A673 (cell line): Measurements from ENCODE around the gene RGL3. TPM values are rescaled to one million over a fixed set of nuclear protein-coding genes. Genes with fewer than 3 reads are reported as not detected.

Experiments
- BruUV-seq: library from RNA; stranded (reverse); fragments of 400-500 nt; replicated peaks from 2 replicates; lab custom pipeline; 2021; lab: Mats Ljungman, UMichigan
- CTCF ChIA-PET: fragments of 300-600 bp; sonication (Branson Sonifier 250); formaldehyde crosslinking; loops from one replicate; lab custom pipeline; 2022; ENCODE audit warnings: antibody characterized with exemption; lab: Charles Lee
- POLR2A ChIA-PET: fragments of 300-600 bp; sonication (Branson Sonifier 250); formaldehyde crosslinking; loops from one replicate; lab custom pipeline; 2022; ENCODE audit warnings: antibody characterized with exemption; ENCODE audit not compliant: low non-redundant PET; lab: Charles Lee
- DNase-seq: peaks from one replicate; pipeline ENCODE4 v3.0.0-alpha.2; 2015; ENCODE audit warnings: low spot score
- H3K27ac ChIP-seq: fragments of 200-600 bp; sonication (generic); 2 replicates; pipeline ENCODE4 v1.5.1; 2016; ENCODE audit warnings: mixed run types, low read depth, mild to moderate bottlenecking, mixed read lengths, antibody characterized with exemption, low read length; ENCODE audit not compliant: poor library complexity, severe bottlenecking
- H3K27me3 ChIP-seq: fragments of 200-600 bp; sonication (generic); replicated peaks from 2 replicates; pipeline ENCODE4 v1.6.1; 2017; ENCODE audit warnings: mixed run types, low read depth, mild to moderate bottlenecking, mixed read lengths, antibody characterized with exemption, low read length; ENCODE audit not compliant: insufficient read depth, poor library complexity
- H3K36me3 ChIP-seq: fragments of 200-600 bp; sonication (generic); 2 replicates; pipeline ENCODE4 v1.6.1; 2016; ENCODE audit warnings: mixed run types, mild to moderate bottlenecking, mixed read lengths, antibody characterized with exemption, low read length; ENCODE audit not compliant: insufficient read depth, poor library complexity, severe bottlenecking
- H3K4me1 ChIP-seq: fragments of 200-600 bp; sonication (generic); 2 replicates; pipeline ENCODE4 v1.6.1; 2017; ENCODE audit warnings: mixed run types, mild to moderate bottlenecking, mixed read lengths, antibody characterized with exemption, low read length; ENCODE audit not compliant: insufficient read depth, poor library complexity, severe bottlenecking
- H3K4me3 ChIP-seq: fragments of 200-600 bp; sonication (generic); 2 replicates; pipeline ENCODE4 v1.5.1; 2016; ENCODE audit warnings: low read depth, mixed run types, mild to moderate bottlenecking, mixed read lengths, low read length; ENCODE audit not compliant: poor library complexity, severe bottlenecking
- H3K9me3 ChIP-seq: fragments of 200-600 bp; sonication (generic); 2 replicates; pipeline ENCODE4 v1.6.1; 2016; ENCODE audit warnings: mixed run types, low read depth, mild to moderate bottlenecking, mixed read lengths, antibody characterized with exemption, low read length; ENCODE audit not compliant: poor library complexity, severe bottlenecking
- EZH2 ChIP-seq: fragments of 200-600 bp; sonication (generic); IDR thresholded peaks from 2 replicates; pipeline ENCODE4 v1.6.1; 2017; ENCODE audit warnings: borderline replicate concordance, low read depth, mild to moderate bottlenecking, mixed read lengths, antibody characterized with exemption, low read length; ENCODE audit not compliant: poor library complexity, severe bottlenecking
- intact Hi-C: fragments of 100-400 bp; cut with micrococcal nuclease; formaldehyde crosslinking; loops from one replicate; pipeline ENCODE4 v1.10.0; 2022; ENCODE audit not compliant: unreplicated experiment
- total RNA-seq: library from RNA; stranded (reverse); gene quantifications from 2 replicates; pipeline ENCODE4 v1.2.3, GENCODE V29; 2021
- TF ChIP-seq, protein P1 (sequence below): fragments of 300-800, 200-600 bp; sonication (generic); conservative IDR thresholded peaks from 2 replicates; pipeline ENCODE4 v1.5.1; 2017; ENCODE audit warnings: low read depth, mild to moderate bottlenecking, antibody characterized with exemption, low read length, moderate library complexity, mixed read lengths

Gene RGL3
- total RNA-seq, 1 experiment from 2014 or later, result not detected

DNA sequence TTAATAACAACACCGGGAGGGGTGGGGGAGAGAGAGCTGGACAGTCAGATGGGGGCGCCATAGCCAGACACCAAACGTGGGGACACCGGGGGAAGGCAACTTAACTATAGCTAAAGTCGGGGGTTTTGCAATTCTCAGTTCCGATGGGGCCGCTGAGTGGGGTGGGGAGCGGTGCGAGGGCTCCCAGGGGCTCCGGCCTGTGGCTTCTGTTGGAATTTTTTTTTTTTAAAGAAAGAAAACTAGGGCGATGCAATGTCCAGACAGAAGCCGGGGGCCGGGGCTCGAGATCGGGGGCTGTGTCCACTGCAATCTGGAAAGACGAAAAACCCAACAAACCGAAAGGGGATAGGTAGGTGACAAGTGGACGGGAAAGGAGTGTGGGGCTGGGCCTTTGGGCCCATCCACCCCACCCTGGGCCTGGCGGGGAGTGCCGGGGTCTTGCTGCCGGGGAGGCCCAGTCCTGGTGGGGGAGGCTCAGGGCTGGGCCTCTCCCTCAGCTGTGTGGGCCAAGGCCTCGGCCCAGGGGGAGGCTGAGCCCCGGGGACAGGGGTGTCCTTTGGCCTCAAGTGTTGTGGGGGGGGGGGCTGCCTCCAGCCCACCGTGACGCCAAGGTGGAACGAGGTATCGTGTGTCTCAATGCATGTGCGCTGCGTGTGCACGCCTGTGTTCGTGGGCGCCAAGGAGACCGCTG lies 33.7 kb upstream of the RGL3 start:
- no peak for DNase-seq
- peaks cover 8% of the 10 kb centered on the region for H3K36me3 ChIP-seq
- no peaks in the 10 kb centered on the region for H3K9me3 ChIP-seq
- H3K4me1 ChIP-seq, result peaks cover 23% of the 10 kb centered on the region
- peak overlapping the region; percentile 58 for H3K27ac ChIP-seq
- BruUV-seq, result no TSS peak
- POLR2A ChIA-PET, result no interaction called here
- no peak overlapping the region for H3K4me3 ChIP-seq
- H3K27me3 ChIP-seq, result no peaks in the 10 kb centered on the region
- no peak for TF ChIP-seq EZH2
- TF ChIP-seq, protein P1, sequence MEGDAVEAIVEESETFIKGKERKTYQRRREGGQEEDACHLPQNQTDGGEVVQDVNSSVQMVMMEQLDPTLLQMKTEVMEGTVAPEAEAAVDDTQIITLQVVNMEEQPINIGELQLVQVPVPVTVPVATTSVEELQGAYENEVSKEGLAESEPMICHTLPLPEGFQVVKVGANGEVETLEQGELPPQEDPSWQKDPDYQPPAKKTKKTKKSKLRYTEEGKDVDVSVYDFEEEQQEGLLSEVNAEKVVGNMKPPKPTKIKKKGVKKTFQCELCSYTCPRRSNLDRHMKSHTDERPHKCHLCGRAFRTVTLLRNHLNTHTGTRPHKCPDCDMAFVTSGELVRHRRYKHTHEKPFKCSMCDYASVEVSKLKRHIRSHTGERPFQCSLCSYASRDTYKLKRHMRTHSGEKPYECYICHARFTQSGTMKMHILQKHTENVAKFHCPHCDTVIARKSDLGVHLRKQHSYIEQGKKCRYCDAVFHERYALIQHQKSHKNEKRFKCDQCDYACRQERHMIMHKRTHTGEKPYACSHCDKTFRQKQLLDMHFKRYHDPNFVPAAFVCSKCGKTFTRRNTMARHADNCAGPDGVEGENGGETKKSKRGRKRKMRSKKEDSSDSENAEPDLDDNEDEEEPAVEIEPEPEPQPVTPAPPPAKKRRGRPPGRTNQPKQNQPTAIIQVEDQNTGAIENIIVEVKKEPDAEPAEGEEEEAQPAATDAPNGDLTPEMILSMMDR, result peak; percentile 58
- intact Hi-C loops, result no loop called here
- CTCF ChIA-PET, result interaction anchor here (0.5 to 0.7 kb wide), 3 partner anchors 8 to 150 kb away, joined by 3 to 6 read pairs (median 3); no protein-coding TSS in a partner anchor

DNA sequence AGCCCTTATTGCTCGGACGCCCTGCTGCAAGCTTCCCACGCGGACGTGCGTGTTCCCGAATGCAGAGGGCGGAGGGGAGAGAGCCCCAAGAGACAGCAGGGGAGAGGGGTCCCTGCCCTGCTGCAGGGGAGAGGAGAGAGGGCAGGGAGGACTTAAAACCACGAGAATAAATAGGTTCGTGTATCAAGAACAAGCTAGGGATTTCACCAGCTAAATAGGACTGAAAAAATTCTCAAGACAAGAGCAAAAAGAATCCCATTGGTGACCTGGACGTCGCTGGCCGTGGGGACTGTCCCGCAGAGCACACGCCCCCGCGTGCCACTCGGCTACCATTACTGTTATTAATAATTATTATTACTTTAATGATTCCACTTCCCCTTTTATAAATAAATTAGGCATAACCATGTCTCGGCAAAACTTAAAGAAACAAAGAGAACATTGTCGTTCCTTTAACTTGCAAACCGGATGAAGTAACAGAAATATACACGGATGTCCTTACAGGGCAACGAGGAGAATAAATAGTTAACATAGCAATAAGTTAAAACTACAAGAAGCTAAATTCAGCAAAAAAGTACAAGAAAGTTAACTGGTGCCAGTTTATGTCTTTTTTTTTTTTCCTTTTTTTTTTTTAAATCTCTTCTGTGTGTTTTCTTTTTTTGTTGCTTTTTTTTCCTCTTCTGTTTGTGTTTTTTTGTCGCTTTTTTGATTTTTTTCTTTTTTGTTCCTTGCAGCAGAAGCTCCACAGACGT lies 32.9 kb upstream of the RGL3 start:
- Histone ChIP-seq H3K4me1 (peaks cover 17% of the 10 kb centered on the region), H3K27ac (peak overlapping the region; percentile 58), H3K36me3 (peaks cover 15% of the 10 kb centered on the region), H3K9me3 (no peaks in the 10 kb centered on the region), H3K4me3 (no peak overlapping the region), H3K27me3 (no peaks in the 10 kb centered on the region)
- ChIA-PET CTCF (interaction anchor here (0.5 to 1.0 kb wide), 6 partner anchors 9 to 149 kb away, joined by 3 to 6 read pairs (median 4); no protein-coding TSS in a partner anchor), POLR2A (interaction anchor here (0.6 kb wide), 1 partner anchor 248 kb away, joined by 3 read pairs; no protein-coding TSS in a partner anchor)
- intact Hi-C loops, result no loop called here
- no TSS peak for BruUV-seq
- peak; percentile 40 for DNase-seq
- no peak for TF ChIP-seq EZH2
- TF ChIP-seq, protein P1, result no peak

- Histone ChIP-seq H3K4me3 (no peak overlapping the region), H3K27me3 (no peaks in the 10 kb centered on the region), H3K9me3 (no peaks in the 10 kb centered on the region), H3K27ac (peak overlapping the region; percentile 58), H3K4me1 (peaks cover 17% of the 10 kb centered on the region), H3K36me3 (peaks cover 16% of the 10 kb centered on the region)
- BruUV-seq, result no TSS peak
- TF ChIP-seq EZH2, result no peak
- TF ChIP-seq, protein P1, result no peak
- ChIA-PET CTCF (interaction anchor here (0.6 to 1.0 kb wide), 3 partner anchors 32 to 76 kb away, joined by 4 to 6 read pairs (median 5); no protein-coding TSS in a partner anchor), POLR2A (no interaction called here)
- intact Hi-C loops, result no loop called here
- no peak for DNase-seq
Measured at GRCh38 chr19:11451327-11451870, 32.3 kb upstream of the RGL3 start.
